Keratinocyte (primary cell): ENCODE measurements around the gene ADAMTSL4. TPM values are rescaled to one million over a fixed set of nuclear protein-coding genes. Genes with fewer than 3 reads are reported as not detected.
"Not testable (repeated sequence)": the region's sequence is repeated elsewhere in the genome, so short reads cannot be mapped to it uniquely, and the experiment has no call there.

Source experiments
- DNase-seq: peaks from one replicate; pipeline ENCODE4 v3.0.0-alpha.2; 2011; ENCODE audit warnings: low read depth, missing footprints, low spot score
- FAIRE-seq: peaks from 2 replicates; lab custom pipeline; 2011; peaks lifted over from hg19 to GRCh38; lab: Jason Lieb, UNC
- H2AFZ ChIP-seq: 2 replicates; pipeline ENCODE4 v1.6.0; 2012; ENCODE audit warnings: low read length, control low read depth, inconsistent platforms; ENCODE audit not compliant: control insufficient read depth
- H3K27ac ChIP-seq: 2 replicates; pipeline ENCODE4 v1.5.1; 2011; ENCODE audit warnings: low read length; ENCODE audit not compliant: control insufficient read depth, insufficient read depth
- H3K27me3 ChIP-seq: 3 replicates; pipeline ENCODE4 v1.6.0; 2011; ENCODE audit warnings: low read length; ENCODE audit not compliant: control insufficient read depth, insufficient read depth; ENCODE audit errors: extremely low read depth
- H3K36me3 ChIP-seq, 2 experiments: 2 replicates in 1 of 2; 3 replicates in 1 of 2; pipeline ENCODE4 v1.5.1; 2011; ENCODE audit warnings: low read length in 2 of 2, mild to moderate bottlenecking in 1 of 2; ENCODE audit not compliant: control insufficient read depth in 2 of 2, insufficient read depth in 2 of 2; ENCODE audit errors: extremely low read depth in 1 of 2
- H3K4me1 ChIP-seq: 3 replicates; pipeline ENCODE4 v1.5.1; 2011; ENCODE audit warnings: low read length; ENCODE audit not compliant: control insufficient read depth, insufficient read depth; ENCODE audit errors: extremely low read depth
- H3K4me2 ChIP-seq: 3 replicates; pipeline ENCODE4 v1.6.0; 2011; ENCODE audit warnings: low read depth, low read length; ENCODE audit not compliant: control insufficient read depth, insufficient read depth; ENCODE audit errors: extremely low read depth
- H3K4me3 ChIP-seq, 3 experiments: fragments of 200-600 bp in 1 of 3; sonication (generic) in 1 of 3; 2 replicates in 2 of 3; 3 replicates in 1 of 3; pipeline ENCODE4 v1.5.1; 2011 to 2016; ENCODE audit warnings: low read length in 3 of 3, mild to moderate bottlenecking in 3 of 3, control low read depth in 2 of 3, inconsistent platforms in 1 of 3, low read depth in 1 of 3, mixed read lengths in 1 of 3, mixed run types in 1 of 3, moderate library complexity in 1 of 3; ENCODE audit not compliant: control insufficient read depth in 2 of 3, insufficient read depth in 2 of 3; ENCODE audit errors: extremely low read depth in 1 of 3
- H3K79me2 ChIP-seq: 2 replicates; pipeline ENCODE4 v1.6.0; 2012; ENCODE audit warnings: low read length; ENCODE audit not compliant: control insufficient read depth, insufficient read depth
- H3K9ac ChIP-seq: 3 replicates; pipeline ENCODE4 v1.6.0; 2011; ENCODE audit warnings: low read length; ENCODE audit not compliant: control insufficient read depth, insufficient read depth; ENCODE audit errors: extremely low read depth
- H3K9me1 ChIP-seq: 3 replicates; pipeline ENCODE4 v1.6.0; 2011; ENCODE audit warnings: low read length; ENCODE audit not compliant: control insufficient read depth, insufficient read depth; ENCODE audit errors: extremely low read depth
- H3K9me3 ChIP-seq: 2 replicates; pipeline ENCODE4 v1.5.1; 2012; ENCODE audit warnings: low read depth, low read length; ENCODE audit not compliant: control insufficient read depth
- H4K20me1 ChIP-seq: 3 replicates; pipeline ENCODE4 v1.6.0; 2011; ENCODE audit warnings: low read length; ENCODE audit not compliant: control insufficient read depth, insufficient read depth; ENCODE audit errors: extremely low read depth
- CTCF ChIP-seq, 3 experiments: IDR thresholded peaks in 1 of 3; conservative IDR thresholded peaks in 1 of 3; optimal IDR thresholded peaks in 1 of 3; 2 replicates in 2 of 3; 3 replicates in 1 of 3; pipeline versions ENCODE3 to v1.5.1; 2011; ENCODE audit warnings: low read length in 3 of 3, mild to moderate bottlenecking in 3 of 3, moderate library complexity in 2 of 3, control low read depth in 1 of 3, inconsistent platforms in 1 of 3; ENCODE audit not compliant: insufficient read depth in 2 of 3; ENCODE audit errors: extremely low read depth in 1 of 3
- EZH2 ChIP-seq: IDR thresholded peaks from one replicate; pipeline ENCODE4 v1.6.1; 2012; ENCODE audit warnings: inconsistent platforms, mild to moderate bottlenecking, low read length, moderate library complexity
- dilution Hi-C: fragments of 300-500 bp; cut with MboI; formaldehyde crosslinking; loops from one replicate; pipeline ENCODE4 v1.7.0; 2020; ENCODE audit warnings: low sequenced_read_pairs; ENCODE audit not compliant: extremely low pct_ligation_motif_present
- polyA plus RNA-seq, 5 experiments: library from polyadenylated mRNA; depleted of rRNA in 3 of 5; stranded (reverse) in 3 of 5; stranded (forward) in 1 of 5; unstranded in 1 of 5; fragments of >200 nt; gene quantifications; 1 replicate in 1 of 5; 2 replicates in 3 of 5; 3 replicates in 1 of 5; pipeline versions ENCODE4 v1.2.1 to v1.2.3, GENCODE V29; 2011 to 2012; ENCODE audit warnings: missing spikeins in 2 of 5, low read depth in 1 of 5, low replicate concordance in 1 of 5

ADAMTSL4 gene
- polyA plus RNA-seq, 1 donor (not counting 4 experiments of a cell fraction or from before 2014, with no cell fraction given) = 7.0 TPM

- Histone ChIP-seq H3K27ac (peak overlapping the region; percentile 15), H3K4me1 (peaks cover 56% of the 10 kb centered on the region), H3K9ac (no peak overlapping the region), H3K27me3 (no peaks in the 10 kb centered on the region), H3K9me1 (peaks cover 4% of the 10 kb centered on the region), H4K20me1 (peaks cover 46% of the 10 kb centered on the region), H3K4me2 (peak overlapping the region; percentile 11), H3K36me3 (peaks cover 20 to 50% of the 10 kb centered on the region in 2 experiments), H2AFZ (no peak overlapping the region), H3K9me3 (no peaks in the 10 kb centered on the region), H3K4me3 (peak overlapping the region in 1 of 3 experiments; percentile 34), H3K79me2 (peaks cover 48% of the 10 kb centered on the region)
- no peak for TF ChIP-seq EZH2
- TF ChIP-seq CTCF (optimal IDR thresholded peaks at IDR 0.05 in 1 of 3, IDR thresholded peaks at IDR 0.05 in 1 of 3, conservative IDR thresholded peaks at IDR 0.05 in 1 of 3; ENCODE audit: extremely low read depth in 1 of 3, insufficient read depth in 2 of 3, low read length in 3 of 3) = no peak
- no peak for DNase-seq
- dilution Hi-C loops = no loop called here
- no peak for FAIRE-seq
Observed at GRCh38 chr1:150572918-150573647, 23.9 kb downstream of the ADAMTSL4 start.

DNA sequence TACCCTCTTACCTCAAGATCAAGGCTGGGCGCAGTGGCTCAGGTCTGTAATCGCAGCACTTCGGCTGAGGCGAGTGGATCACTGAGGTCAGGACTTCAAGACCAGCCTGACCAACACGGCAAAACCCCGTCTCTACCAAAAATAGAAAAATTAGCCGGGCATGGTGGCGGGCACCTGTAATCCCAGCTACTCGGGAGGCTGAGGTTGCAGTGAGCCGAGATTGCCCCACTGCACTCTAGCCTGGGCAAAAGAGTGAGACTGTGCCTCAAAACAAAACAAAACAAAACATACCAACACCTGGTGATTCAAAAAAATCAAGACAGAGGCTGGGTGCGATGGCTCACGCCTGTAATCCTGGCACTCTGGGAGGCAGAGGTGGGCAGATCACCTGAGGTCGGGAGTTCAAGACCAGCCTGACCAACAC, 24.5 kb downstream of the ADAMTSL4 start:
- H3K9me1 ChIP-seq, H3K4me3 ChIP-seq, H3K9me3 ChIP-seq, H2AFZ ChIP-seq, FAIRE-seq, dilution Hi-C loops, H3K9ac ChIP-seq, H3K27me3 ChIP-seq, DNase-seq: not testable (repeated sequence)
- Histone ChIP-seq H3K79me2 (peaks cover 53% of the 10 kb centered on the region), H4K20me1 (peaks cover 52% of the 10 kb centered on the region), H3K4me2 (peak overlapping the region; percentile 11), H3K27ac (peak overlapping the region; percentile 15), H3K4me1 (peaks cover 51% of the 10 kb centered on the region), H3K36me3 (peaks cover 24 to 56% of the 10 kb centered on the region in 2 experiments)
